AG08395 (cell line): ENCODE measurements around the gene SERPING1.

Source experiments
- DNase-seq: peaks from one replicate; pipeline ENCODE4 v3.0.0; 2012; ENCODE audit warnings: mixed read lengths, low spot score

SERPING1 gene

GRCh38 chr11:57597461-57597915 lies at the start of gene SERPING1:
Gene SERPING1 (plus strand): TSS chr11:57597685. CDS start chr11:57598271, 586 bp downstream.
- peak; percentile 65 for DNase-seq

GRCh38 chr11:57547854-57548377 lies 49.6 kb upstream of the SERPING1 start:
- no peak for DNase-seq

GRCh38 chr11:57549983-57550382 lies 47.5 kb upstream of the SERPING1 start:
- no peak for DNase-seq

- DNase-seq, result no peak
Observed at GRCh38 chr11:57551941-57552340, 45.5 kb upstream of the SERPING1 start.

- no peak for DNase-seq
Observed at GRCh38 chr11:57552479-57552878, 45.0 kb upstream of the SERPING1 start.

- DNase-seq, result no peak
Observed at GRCh38 chr11:57555393-57555792, 42.1 kb upstream of the SERPING1 start.

GRCh38 chr11:57556041-57556440 lies 41.4 kb upstream of the SERPING1 start:
- DNase-seq, result no peak

GRCh38 chr11:57560146-57560545 lies 37.3 kb upstream of the SERPING1 start:
- no peak for DNase-seq

GRCh38 chr11:57562596-57562995 lies 34.9 kb upstream of the SERPING1 start:
- DNase-seq, result no peak

- DNase-seq, result peak; percentile 51
Observed at GRCh38 chr11:57566005-57566904, 31.2 kb upstream of the SERPING1 start.

GRCh38 chr11:57566905-57567514 lies 30.5 kb upstream of the SERPING1 start:
- no peak for DNase-seq

GRCh38 chr11:57567515-57568329 lies 29.8 kb upstream of the SERPING1 start, which contains the start of gene UBE2L6:
Gene UBE2L6 (minus strand): TSS chr11:57567672. CDS start chr11:57567611, 61 bp downstream.
- DNase-seq, result peak; percentile 87

GRCh38 chr11:57568330-57568766 lies 29.1 kb upstream of the SERPING1 start:
- DNase-seq, result no peak

GRCh38 chr11:57571606-57572005 lies 25.9 kb upstream of the SERPING1 start:
- DNase-seq, result no peak

GRCh38 chr11:57574061-57574460 lies 23.4 kb upstream of the SERPING1 start:
- DNase-seq, result no peak

- no peak for DNase-seq
Observed at GRCh38 chr11:57584341-57584740, 13.1 kb upstream of the SERPING1 start.

- DNase-seq, result no peak
Observed at GRCh38 chr11:57585301-57585700, 12.2 kb upstream of the SERPING1 start.

- DNase-seq, result no peak
Observed at GRCh38 chr11:57586711-57587245, 10.7 kb upstream of the SERPING1 start.

GRCh38 chr11:57588046-57588710 lies 9.3 kb upstream of the SERPING1 start:
- no peak for DNase-seq

- DNase-seq, result no peak
Observed at GRCh38 chr11:57596266-57596885, 1.1 kb upstream of the SERPING1 start.
